Renal cortical epithelial cell (primary cell): ENCODE measurements around the gene LYZL1. TPM values are rescaled to one million over a fixed set of nuclear protein-coding genes. Genes with fewer than 3 reads are reported as not detected.
"Not testable (repeated sequence)": the region's sequence is repeated elsewhere in the genome, so short reads cannot be mapped to it uniquely, and the experiment has no call there.

Experiments
- DNase-seq: peaks from one replicate; pipeline ENCODE4 v3.0.0-alpha.2; 2011; ENCODE audit warnings: low read depth
- total RNA-seq: library from RNA; depleted of rRNA; stranded (reverse); fragments of >200 nt; gene quantifications from 2 replicates; pipeline ENCODE4 v1.2.3, GENCODE V29; 2014

Gene LYZL1
- total RNA-seq = not detected in 2 replicates

DNA sequence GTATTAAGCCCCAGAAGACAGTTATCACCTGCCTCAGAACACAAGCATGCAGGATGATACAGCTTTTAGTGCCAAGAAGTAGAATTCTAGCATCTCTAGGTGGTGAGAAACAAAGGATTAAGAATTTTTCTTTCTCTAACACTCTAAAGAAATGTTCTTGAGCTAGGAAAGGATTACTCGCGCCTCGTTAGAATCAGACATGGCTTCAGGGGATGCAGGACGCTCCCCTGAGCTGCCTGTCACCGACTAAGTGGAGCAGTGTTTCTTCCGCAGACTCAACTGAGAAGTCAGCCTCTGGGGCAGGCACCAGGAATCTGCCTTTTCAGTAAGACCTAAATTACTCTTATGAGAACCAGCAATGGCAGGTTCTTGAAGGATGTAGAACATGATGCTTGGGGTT lies at the start of gene LYZL1:
LYZL1 (plus strand) TSS at position 165 of the 400 bp plus-strand sequence. CDS start 2,798 bp downstream, outside the sequence.
- DNase-seq = not testable (repeated sequence)

DNA sequence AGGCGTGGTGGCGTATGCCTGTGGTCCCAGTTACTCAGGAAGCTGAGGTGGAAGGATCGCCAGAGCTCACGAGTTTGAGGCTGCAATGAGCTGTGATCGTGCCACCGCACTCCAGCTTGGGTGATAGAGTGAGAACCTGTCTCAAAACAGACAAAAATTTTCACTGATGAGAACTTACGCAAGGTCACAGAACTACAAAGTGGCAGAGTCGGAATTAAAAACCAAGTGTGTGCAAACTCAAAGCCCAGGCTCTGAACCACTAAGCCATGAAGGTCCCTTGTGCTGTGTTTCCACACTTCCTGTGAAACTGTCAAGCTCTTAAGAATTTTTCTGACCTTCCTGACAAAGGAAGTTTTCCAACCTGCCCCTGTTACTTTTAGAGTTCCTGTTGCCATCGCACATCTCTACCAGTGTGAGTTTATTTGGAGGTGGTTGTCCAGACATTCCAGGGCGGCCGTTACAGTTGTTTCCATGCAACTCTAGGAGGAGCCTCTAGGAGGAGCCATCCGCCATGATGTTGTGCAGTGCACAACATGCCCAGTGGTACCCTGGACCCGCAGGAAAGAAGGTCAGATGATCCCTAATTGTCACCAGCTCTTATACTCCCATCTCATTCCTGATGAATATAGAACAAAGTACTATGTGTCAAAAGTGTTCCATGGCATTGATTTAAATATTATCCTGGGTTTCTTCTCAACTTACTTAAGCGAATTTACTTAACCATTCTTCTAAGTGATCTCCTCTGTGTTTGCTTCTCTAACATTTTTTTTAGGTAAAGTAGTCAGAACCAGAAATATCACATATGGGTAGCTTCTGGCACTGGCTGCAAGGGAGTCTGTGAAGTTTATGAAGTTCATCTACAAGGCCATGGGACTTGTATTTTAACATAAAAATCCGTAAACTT lies 49.0 kb upstream of the LYZL1 start:
- peak; percentile 16 for DNase-seq

DNA sequence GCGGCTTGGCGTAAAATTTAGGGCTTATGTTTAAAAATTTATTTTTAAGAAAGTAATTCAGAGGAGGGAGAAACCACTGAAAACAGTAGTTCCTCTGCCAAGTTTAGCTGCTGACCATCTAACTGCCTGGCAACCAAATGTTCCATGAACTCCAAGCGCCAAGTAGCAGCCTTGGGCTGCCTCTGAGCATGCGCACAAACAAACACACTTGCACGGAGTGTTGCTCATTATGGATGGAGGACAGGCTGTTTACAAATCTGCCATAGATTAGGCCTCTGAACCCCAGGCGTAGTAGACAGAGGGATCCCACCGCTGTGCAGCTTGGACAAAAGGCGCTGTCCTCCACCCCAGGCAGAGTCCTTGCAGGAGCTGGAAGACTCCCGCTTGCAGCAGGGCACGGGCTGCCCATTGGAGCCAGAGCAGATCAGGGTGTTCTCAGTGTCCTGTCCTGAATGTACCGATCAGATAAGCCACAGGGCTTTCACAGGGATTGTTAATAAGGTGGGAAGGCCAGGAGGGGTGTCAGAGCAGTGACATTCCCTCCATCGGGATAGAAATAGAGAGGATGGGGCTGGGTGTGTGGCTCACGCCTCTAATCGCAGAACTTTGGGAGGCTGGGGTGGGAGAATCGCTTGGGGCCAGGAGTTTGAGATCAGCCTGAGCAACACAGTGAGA lies 47.7 kb upstream of the LYZL1 start:
- DNase-seq = no peak

DNA sequence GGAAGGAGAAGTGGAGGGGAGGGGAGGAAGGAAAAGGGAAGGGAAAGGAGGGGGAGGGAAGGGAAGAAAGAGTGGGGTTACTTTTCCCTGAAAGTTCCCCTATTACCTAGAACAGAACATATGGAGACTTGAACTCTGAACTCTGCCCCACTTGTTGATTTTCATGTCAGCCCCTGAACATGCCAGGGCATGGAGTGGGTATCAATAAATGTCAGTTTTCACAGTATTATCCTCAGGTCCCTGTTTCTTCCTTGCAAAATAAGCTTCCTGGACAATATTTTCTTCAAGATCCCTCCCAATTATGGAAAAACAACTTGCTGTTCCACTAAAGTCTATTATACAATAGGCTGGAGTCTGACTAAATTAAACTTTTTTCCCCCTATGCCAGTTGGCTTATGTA lies 46.9 kb upstream of the LYZL1 start:
- DNase-seq = no peak

DNA sequence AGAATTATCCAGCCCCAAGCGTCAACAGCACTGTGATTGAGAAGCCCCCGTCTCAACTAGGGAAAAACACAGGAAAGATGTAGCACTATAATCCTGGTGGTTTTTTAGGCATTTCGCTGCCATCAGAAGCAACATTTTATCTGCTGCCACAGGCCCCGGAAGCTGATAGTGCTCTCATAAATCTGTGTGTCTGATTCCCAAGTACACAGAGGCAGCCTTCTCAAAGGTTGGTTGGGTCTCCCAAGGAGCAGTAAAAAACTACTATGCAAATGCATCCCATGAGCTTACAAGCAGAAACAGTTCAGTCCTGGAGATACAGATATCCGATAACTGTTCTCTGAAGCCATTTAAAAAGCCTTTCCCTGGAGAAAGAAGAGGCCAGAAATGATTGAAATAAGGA lies 45.8 kb upstream of the LYZL1 start:
- DNase-seq = no peak

DNA sequence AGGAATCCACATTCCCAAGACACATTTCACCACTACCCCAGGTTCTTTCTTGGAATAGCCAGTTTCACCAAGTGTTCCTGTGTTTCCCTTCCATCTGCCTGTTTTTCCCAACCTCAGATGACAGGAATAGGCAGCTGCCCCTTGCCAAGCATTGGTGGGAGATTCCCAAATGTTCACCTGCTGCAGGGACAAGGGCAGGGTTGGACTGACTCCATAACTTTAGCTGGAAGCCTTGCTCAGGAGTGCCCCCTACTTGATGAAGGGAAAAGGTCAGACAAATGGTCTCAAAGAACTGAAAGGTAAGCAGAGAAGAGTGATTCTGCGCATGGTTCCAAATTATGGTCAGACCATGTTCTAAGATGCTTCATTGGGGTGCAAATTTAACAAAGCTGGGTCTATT lies 45.1 kb upstream of the LYZL1 start:
- DNase-seq = peak; percentile 3

DNA sequence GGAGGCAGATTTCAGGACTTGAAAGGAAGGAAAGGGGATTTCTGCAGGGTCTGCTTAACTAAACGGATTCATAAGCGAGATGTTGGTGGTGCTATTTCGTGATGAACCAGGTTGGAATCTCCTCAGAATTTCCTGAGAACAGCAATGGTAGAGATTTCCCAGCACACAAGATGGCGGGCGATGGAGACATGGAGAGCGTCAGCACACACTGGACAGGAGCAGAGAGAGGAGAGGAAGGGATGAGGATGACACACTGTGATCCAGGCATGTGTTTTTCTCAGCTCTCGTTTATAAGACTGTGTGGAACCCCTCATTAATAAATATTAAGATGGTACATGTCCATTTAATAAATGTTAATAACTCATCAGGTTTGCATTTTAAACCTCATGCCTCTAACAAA lies 43.9 kb upstream of the LYZL1 start:
- DNase-seq = no peak

DNA sequence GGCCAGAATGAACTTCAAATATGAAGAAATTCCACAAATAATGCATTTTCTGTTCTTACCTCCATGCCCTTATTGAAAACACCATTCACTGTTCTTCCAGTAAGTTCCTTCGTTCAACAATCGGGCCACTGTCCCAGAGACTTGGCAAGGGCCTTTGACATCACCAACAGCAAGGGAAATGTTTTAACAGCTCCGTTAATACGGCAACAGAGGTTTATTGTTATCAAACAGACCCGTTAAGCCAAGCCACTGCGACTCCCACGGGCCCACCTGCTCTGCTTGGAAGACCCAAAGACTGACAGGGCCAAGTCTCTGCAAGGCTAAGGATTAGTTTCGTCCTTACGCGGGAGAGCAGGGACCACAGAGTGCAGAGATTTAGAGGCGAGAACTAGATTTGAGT lies 43.4 kb upstream of the LYZL1 start:
- DNase-seq = no peak

DNA sequence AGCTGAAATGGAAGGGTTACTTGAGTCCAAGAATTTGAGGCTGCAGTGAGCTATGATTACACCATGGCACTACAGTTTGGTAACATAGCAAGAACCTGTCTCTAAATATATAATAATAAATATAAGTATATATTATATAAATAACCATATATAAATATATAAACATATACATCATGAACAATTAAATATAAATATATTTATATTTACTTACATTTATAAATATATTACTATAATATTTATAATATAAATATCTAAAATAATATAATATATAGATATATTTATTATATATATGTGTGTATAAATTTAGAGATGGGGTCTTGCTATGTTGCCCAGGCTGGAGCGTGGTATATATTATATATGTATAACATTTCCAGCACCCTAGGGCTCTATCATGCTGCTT lies 42.4 kb upstream of the LYZL1 start:
- DNase-seq = no peak

DNA sequence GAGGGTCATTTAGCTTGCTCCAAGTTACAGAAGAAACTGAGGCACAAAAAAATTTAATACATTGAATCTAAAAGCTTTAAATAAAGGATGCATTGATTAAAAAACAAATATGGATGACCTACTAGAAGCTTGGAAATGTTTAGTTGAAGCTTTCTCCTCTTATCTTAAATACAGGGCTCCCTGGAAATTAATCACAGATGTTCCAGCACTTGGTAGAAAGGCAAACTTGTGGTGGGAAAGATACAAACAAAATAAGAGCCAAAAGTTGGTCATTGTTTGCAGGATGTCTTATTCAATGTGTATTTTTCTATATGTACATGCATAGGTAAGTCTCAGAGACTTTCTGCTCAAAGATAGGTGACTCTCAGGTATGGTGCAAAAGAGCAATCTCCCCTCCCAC lies 40.7 kb upstream of the LYZL1 start:
- no peak for DNase-seq

DNA sequence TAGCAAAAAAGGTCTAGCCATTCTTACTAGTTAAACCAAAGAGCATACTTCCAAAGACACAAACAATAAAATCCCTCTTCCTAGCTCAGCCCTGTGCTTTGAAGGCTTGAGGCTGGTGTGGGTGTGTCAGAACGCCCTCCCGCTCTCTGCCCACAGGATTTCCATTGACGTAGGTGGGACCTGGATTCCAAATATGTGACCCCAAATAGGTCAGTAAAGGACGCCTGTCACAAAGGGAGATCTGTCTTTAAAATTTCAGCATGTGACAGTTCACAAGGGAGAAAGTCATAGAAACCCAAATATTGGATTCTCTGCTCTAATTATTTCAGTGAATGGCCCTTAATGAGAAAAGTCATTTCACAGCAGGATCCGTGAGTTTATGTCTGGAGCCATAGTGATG lies 39.9 kb upstream of the LYZL1 start:
- no peak for DNase-seq

DNA sequence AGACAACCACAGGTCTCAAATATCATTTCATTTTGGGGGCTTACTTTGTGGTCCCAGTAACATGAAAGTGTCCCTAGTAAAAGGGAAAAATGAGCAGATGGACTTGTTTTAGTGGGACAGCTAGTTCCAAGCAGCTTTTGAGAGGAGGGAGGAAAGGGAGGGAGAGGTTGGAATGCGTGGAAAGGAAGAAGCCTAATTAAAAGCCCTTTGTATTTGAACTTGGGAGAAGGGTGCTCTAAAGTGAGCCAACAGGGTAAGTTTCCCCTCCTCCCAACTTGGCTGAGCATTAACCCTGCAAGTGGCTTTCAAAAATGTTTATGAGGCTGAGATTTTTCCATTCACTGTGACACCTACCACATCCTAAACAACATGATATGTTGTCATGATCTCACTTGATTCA lies 38.8 kb upstream of the LYZL1 start:
- no peak for DNase-seq

DNA sequence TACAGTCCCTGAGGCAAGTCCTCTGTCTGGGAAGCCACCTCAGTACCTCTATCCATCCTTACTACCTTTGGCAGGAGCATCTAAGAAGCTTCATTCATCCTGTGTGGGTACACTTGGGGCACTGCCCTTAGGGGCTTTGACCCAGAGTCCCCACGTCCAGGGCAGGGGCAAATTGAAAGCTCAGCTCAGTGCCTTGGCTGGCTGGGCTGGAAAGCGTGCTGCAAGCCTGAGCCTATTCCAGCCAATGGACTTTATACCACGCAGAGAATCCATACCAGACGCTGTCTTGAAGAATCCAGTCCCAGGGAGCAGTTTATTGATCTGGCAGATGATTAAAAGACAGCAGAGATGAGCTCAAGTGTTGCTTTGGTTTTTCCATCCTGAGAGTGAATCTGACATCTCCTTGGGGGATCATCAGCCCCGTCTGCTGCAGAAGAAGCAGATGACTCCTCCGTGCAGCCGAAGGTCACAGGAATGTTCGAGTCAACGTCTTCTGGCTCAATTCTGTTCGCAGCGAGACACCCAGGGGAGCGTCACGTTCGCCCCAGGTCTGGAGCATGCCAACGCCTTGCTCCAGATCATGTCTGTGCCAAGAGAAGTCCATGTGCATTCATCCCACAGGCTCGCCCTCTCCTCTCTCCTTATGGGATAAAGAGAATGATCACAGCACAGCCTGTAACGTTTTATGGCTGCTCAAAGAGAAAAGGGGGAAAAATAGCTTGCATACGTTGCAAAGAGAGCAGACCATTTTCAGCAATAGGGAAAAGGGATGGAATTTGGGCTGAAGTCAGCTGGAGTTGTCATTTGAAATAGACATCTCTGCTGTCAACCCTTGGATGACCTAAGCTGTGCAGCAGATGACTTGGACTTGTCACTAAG lies 35.8 kb upstream of the LYZL1 start:
- no peak for DNase-seq

DNA sequence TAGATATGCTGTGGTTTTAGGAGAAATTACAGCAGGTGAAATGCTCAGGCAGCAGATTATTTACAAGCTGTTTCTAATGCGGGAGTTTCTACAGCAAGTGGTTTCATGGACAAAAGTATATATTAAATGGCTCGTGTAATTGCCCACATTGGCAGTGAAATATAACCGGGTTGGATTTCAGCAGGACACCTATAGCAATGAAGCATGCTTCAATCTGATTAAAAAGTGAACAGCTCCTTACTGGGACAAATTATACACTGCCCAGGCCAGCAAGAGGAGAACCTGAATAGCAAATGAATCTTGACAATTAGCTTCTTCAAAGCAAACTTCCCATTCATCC lies 35.2 kb upstream of the LYZL1 start:
- no peak for DNase-seq

DNA sequence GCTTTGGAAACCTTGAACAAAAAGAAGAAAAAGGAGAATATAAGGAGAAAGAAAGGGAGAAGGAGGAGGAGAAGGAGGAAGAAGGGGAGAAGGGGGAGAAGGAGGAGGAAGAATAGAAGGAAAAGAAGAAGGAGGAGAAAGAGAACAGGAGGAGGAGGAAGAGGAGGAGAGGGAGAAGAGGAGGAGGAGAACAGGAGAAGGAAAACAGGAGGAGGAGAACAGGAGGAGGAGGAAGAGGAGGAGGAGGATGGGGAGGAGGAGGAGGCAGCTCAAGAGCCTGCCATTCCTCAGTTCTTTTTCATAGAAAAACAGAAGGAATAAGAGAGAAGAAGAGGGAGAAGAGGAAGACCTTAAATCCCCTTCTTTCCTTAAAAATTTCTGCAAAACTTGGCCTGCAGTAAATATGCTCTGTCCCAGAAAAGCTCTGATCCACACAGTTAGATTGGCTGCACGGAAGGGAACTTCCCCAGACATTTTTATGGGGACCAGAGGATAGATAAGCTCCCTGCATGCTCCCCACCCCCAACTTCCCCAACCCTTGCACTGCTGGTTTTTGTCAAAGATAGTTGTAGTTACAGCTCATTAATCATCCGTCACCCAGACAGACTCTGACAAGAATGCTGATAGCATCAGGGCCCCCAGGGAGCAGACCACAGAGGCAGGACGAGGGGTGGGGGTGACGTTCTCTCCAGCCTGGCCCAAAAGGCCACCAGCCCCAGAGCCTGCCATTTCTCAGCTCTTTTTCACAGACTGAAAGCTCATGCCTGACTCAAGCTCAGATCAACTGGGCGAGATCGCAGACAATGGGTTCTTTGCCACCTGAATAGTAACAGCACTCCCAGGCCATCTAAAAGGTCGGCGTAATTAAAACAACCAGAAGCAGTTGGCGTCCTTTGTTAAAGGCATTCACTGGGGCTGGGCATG lies 34.5 kb upstream of the LYZL1 start:
- DNase-seq = peak; percentile 13

DNA sequence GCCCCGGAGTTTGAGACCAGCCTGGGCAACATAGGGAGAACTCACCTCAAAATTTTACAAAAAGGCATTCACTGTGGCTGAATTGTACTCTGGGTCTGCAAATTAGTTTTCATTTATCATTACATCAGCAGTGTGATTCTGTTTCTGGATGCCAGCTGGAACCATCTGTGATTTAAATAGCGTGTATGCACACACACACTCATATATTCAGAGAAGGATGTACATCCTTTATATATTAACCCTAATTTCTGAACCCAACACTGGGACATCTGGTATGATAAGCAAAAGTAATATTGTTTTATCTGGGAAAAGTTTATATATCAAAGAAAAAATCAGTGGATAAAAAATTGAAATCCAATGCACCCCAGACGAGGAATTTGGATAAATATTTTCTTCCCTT lies 33.8 kb upstream of the LYZL1 start:
- DNase-seq = no peak

DNA sequence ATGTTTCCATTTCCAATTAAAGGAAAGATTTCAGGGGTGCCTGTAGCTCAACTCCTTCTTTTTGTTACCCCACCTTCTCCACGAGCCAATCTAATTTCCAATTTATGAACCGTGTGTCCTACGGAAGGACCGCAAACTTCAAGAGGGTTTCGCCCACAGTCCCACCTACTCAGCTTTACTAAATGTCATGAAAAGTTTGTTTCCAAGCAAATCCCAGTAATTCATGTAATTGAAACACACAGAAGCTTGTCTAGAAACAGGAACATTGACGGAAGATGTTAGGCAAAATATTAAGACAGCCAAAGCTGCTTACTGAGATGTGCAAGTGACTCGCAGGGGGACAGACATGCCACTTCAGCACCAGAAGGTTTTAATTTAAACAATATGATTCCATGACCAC lies 32.9 kb upstream of the LYZL1 start:
- DNase-seq = no peak

DNA sequence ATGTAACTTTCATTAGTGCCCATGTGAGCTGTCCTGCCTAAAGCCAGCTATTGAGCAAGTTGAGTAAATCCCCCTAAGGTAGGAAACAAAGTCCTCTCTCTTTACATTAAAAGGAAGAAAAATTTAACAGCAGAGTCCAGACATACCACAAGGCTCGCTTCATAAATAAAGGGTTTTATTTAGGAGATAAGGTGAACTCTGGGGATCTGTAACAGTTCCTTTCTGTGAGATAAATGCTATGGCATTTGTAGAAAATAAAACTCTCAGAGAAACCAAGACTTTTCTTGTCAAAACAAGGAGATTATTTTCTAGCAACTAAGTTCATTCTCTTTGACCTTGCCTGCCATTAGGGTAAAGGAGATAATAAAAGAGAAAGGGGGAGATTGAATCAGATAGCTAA lies 32.3 kb upstream of the LYZL1 start:
- no peak for DNase-seq

DNA sequence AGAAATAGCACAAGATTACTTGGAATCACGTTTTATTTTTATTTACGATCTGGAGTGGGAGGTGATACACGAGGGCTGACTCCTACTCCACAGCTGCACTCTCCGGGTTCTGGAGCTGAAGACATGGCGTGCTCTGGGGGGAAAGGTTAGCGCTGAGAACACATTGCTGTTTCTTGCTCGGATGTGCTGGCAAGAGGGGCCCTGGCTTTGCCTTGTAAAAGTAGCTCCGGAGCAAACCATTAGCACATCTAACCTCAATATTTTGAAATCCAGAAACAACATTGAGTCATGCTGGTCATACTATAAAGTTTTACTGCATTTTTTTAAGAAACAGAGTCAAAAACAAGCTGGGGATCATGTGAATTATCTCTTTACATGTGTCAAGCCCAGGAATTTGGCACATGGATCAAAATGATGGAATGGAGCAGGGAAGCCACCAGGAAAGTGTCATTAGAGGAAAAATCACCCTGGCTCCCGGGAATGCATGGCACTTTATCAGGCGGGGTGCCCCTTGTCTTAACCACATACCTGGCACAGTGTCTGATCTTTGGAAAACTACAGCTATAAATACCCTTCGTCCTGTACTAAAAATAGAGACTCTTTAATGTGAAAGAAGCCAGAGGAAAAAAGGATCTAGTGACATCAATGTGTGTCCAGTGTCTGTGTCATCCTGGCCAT lies 31.6 kb upstream of the LYZL1 start:
- peak; percentile 88 for DNase-seq

DNA sequence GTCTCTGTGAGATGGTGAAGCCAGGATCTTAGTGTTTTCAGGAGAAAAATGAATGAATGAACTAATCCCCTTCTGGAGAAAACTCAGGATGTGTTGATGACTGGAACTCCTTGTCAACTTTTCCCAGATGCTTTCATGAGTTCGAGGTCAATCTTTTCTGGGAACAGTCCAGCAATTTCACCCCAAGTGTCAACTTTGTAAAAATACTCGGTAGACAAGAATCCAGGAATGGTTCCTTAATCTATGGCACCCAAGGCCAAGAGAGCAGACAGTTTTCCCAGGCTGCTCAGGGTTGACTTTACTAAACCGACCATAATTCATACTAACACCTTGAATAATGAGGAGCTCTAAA lies 31.1 kb upstream of the LYZL1 start:
- DNase-seq = no peak

DNA sequence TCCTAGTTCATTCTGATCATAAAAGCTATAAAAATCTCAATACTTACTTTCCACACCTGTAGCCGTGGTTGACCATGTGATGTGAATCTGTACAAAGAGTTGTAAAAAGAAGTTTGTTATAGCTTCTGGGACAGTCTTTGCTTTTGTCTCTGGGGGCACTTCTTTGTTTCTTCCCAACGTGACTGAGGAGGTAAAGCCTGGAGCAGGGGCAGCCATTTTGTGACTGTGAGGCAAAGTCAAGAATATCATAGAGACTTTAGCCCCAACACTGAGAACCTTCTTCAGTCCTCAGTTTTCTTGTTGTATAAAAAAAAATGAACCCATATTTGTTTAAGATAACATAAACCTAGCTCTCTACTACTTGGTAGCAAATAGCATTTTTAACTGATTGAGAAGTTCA lies 29.4 kb upstream of the LYZL1 start:
- DNase-seq = no peak
